Prostate gland (tissue), 2 donors: ENCODE results near the gene PLA2G2C. TPM values are rescaled to one million over a fixed set of nuclear protein-coding genes. Genes with fewer than 3 reads are reported as not detected.

Source experiments
- DNase-seq: peaks from one replicate; pipeline ENCODE4 v3.0.0-alpha.2; 2019; ENCODE audit warnings: low spot score
- H3K27ac ChIP-seq, 2 donors: fragments of 200-600 bp; sonication (generic); 2 replicates each; pipeline ENCODE4 v1.5.1; 2017 to 2019
- H3K27me3 ChIP-seq: fragments of 200-600 bp; sonication (generic); replicated peaks from 2 replicates; pipeline ENCODE4 v1.5.1; 2019; ENCODE audit not compliant: insufficient read depth
- H3K36me3 ChIP-seq, 2 donors: fragments of 200-600 bp; sonication (generic); 1 replicate in 1 of 2; 2 replicates in 1 of 2; pipeline versions ENCODE4 v1.5.1 to v1.8.1; 2017 to 2019
- H3K4me1 ChIP-seq: fragments of 200-600 bp; sonication (generic); replicated peaks from 2 replicates; pipeline ENCODE4 v1.5.1; 2019
- H3K4me3 ChIP-seq, 2 donors: fragments of 200-600 bp; sonication (generic); 2 replicates each; pipeline ENCODE4 v1.5.1; 2017 to 2019
- H3K9me3 ChIP-seq: fragments of 200-600 bp; sonication (generic); 2 replicates; pipeline ENCODE4 v1.5.1; 2017
- POLR2A ChIP-seq: fragments of 450-650 bp; IDR thresholded peaks from one replicate; pipeline ENCODE4 v1.6.1; 2016; ENCODE audit warnings: antibody characterized with exemption, mild to moderate bottlenecking
- POLR2AphosphoS5 ChIP-seq: sonication (generic); formaldehyde crosslinking; IDR thresholded peaks from one replicate; pipeline ENCODE4 v1.6.1; 2017; ENCODE audit warnings: antibody characterized with exemption
- WGBS: methylation state at CpG from one replicate; pipeline ENCODE4 v1.1.5; 2018; 5-methylcytosine and 5-hydroxymethylcytosine counted together
- intact Hi-C: fragments of 100-400 bp; cut with DNase I; formaldehyde crosslinking; loops from one replicate; pipeline ENCODE4 v1.14.2; 2022
- total RNA-seq, 2 donors: library from RNA; depleted of rRNA; stranded (reverse); fragments of >200 nt; gene quantifications; one replicate each; pipeline ENCODE4 v1.1.0, GENCODE V29; 2016
- TF ChIP-seq, protein P1 (sequence below), 4 experiments: fragments of 200-600 bp in 2 of 4; fragments of 450-650 bp in 2 of 4; sonication (generic) in 2 of 4; IDR thresholded peaks; 1 replicate in 3 of 4; 2 replicates in 1 of 4; pipeline ENCODE4 v1.5.1; 2016 to 2019; ENCODE audit warnings: antibody characterized with exemption in 4 of 4, mild to moderate bottlenecking in 2 of 4, moderate library complexity in 2 of 4

Gene PLA2G2C
- total RNA-seq, 2 donors from 2014 or later, result 0.23 TPM; not detected in 1

DNA sequence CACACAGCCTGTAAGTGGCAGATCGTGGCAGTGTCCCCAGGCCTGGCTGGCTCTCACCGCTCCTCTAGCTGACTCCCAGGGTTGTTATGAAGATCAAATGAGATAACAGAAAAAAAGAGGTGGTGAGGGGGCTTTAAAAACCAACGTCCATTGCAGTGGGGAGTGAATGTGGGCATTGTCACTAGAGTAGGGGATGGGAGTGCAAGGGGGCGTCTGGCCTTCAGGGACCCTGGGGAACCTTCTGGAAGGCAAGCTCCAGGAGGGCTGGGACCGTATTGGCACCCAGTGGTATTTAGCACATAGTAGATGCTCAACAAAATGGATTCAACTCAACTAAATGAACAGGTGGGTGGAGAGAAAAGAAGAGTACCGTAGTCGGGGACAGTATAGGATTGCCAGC lies 70.4 kb downstream of the PLA2G2C start:
- TF ChIP-seq POLR2AphosphoS5, result no peak
- TF ChIP-seq, protein P1, sequence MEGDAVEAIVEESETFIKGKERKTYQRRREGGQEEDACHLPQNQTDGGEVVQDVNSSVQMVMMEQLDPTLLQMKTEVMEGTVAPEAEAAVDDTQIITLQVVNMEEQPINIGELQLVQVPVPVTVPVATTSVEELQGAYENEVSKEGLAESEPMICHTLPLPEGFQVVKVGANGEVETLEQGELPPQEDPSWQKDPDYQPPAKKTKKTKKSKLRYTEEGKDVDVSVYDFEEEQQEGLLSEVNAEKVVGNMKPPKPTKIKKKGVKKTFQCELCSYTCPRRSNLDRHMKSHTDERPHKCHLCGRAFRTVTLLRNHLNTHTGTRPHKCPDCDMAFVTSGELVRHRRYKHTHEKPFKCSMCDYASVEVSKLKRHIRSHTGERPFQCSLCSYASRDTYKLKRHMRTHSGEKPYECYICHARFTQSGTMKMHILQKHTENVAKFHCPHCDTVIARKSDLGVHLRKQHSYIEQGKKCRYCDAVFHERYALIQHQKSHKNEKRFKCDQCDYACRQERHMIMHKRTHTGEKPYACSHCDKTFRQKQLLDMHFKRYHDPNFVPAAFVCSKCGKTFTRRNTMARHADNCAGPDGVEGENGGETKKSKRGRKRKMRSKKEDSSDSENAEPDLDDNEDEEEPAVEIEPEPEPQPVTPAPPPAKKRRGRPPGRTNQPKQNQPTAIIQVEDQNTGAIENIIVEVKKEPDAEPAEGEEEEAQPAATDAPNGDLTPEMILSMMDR (IDR thresholded peaks at IDR 0.05), result no peak
- no peak for TF ChIP-seq POLR2A
- WGBS, result 79% methylated on average over 7 of the region's 7 CpGs
- no peak overlapping the region for H3K4me3 ChIP-seq
- no peaks in the 10 kb centered on the region for H3K27me3 ChIP-seq
- no peaks in the 10 kb centered on the region for H3K9me3 ChIP-seq
- H3K27ac ChIP-seq, result no peak overlapping the region
- no peaks in the 10 kb centered on the region for H3K36me3 ChIP-seq
- DNase-seq, result no peak
- intact Hi-C loops, result no loop called here
- H3K4me1 ChIP-seq, result no peaks in the 10 kb centered on the region

DNA sequence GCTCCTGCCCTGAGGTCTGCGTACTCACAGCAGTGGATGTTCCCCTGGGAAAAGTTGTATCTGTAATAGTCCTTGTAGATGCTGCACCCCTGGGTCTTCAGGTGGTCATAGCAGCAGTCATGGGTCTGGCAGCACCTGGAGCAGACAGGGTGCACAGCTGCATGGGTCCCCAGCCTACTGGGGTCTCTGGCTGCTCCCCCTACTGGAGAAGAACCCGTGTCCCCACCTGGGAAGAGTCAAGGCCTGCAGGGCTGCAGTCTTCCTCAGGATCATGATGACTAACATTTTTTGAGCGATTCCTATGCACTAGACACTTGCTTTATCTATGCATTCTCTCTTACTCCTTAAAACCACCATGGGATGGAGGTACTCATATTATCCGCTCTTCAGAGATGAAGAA lies 70.8 kb downstream of the PLA2G2C start:
- intact Hi-C loops, result no loop called here
- Histone ChIP-seq H3K4me3 (no peak overlapping the region), H3K27ac (no peak overlapping the region), H3K4me1 (no peaks in the 10 kb centered on the region), H3K27me3 (no peaks in the 10 kb centered on the region), H3K9me3 (no peaks in the 10 kb centered on the region), H3K36me3 (no peaks in the 10 kb centered on the region)
- no peak for DNase-seq
- 84% methylated on average over 4 of the region's 4 CpGs for WGBS
- TF ChIP-seq POLR2AphosphoS5 (no peak), POLR2A (no peak)
- TF ChIP-seq, protein P1 (IDR thresholded peaks at IDR 0.05), result no peak

DNA sequence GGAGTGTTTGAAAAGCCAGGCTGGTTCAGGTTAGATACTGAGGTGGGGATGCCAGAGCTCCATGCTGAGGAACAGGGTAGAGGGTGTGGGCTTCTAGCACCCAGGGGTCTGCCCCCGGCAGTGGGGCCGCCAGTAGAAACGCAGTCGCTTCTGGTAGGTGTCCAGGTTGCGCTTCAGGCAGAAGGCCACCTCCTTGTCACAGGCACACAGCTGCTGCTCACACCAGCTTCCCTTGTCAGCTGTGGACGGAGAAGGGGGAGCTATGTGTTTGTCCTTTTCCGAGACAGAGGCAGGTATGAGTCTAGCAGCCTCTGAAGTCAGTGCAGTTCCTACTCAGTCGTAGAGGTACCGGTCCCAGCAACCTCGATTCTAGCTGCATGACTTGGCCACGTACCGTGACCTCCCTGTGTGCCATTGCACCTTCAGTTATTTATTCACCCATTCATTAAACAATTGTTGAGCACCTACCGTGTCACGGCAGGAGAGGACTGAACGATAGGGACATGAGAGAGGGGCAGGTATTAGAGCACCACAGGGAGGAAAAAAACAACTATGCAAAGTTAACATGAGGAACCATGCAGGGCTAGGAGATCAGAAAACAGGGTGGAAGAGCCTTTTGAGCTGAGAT lies 72.2 kb downstream of the PLA2G2C start:
- Histone ChIP-seq H3K36me3 (no peaks in the 10 kb centered on the region), H3K27me3 (no peaks in the 10 kb centered on the region), H3K4me3 (no peak overlapping the region), H3K9me3 (no peaks in the 10 kb centered on the region), H3K4me1 (no peaks in the 10 kb centered on the region), H3K27ac (no peak overlapping the region)
- WGBS, result 65% methylated on average over 15 of the region's 15 CpGs
- TF ChIP-seq POLR2A, result no peak
- TF ChIP-seq, protein P1 (IDR thresholded peaks at IDR 0.05), result no peak
- no peak for TF ChIP-seq POLR2AphosphoS5
- no peak for DNase-seq
- intact Hi-C loops, result no loop called here

Other genes with a start within 250 kb of the PLA2G2C start
- 100 to 1,000 TPM; 106 to 146 TPM for gene PLA2G2A, start 206.9 kb downstream of the PLA2G2C start, total RNA-seq
- 10 to 100 TPM in 1 of 2 donors, 1 to 10 TPM in 1; 8.7 to 23.2 TPM for gene PLA2G5, start 116.3 kb downstream of the PLA2G2C start, total RNA-seq
- gene PLA2G2D, start 67.0 kb downstream of the PLA2G2C start, total RNA-seq, result not detected
- under 1 TPM; 0.23 TPM for gene PLA2G2F, start 47.2 kb downstream of the PLA2G2C start, total RNA-seq
- gene UBXN10, start 422 bp downstream of the PLA2G2C start, total RNA-seq, result 10 to 100 TPM in 1 of 2 donors, 1 to 10 TPM in 1; 1.6 to 10.6 TPM
- under 1 TPM in 1 of 2 donors, not detected in 1; 0.51 TPM for gene VWA5B1, start 104.4 kb upstream of the PLA2G2C start, total RNA-seq